Measurements from ENCODE around the gene PAPPA2.
"Not testable (repeated sequence)": the region's sequence is repeated elsewhere in the genome, so short reads cannot be mapped to it uniquely, and the experiment has no call there.

- TF ChIP-seq CTCF (conservative IDR thresholded peaks at IDR 0.05; ENCODE audit: low read depth, low read length); EZH2 (IDR thresholded peaks at IDR 0.05; ENCODE audit: low read length, unreplicated experiment); EZH2phosphoT487 (IDR thresholded peaks at IDR 0.05; ENCODE audit: borderline replicate concordance, low read length): not testable (repeated sequence)
Measured at GRCh38 chr1:176419608-176420007, 43.4 kb upstream of the PAPPA2 start.
